Upper lobe of left lung (tissue), 6 donors: ENCODE results near the gene KCNMA1. TPM values are rescaled to one million over a fixed set of nuclear protein-coding genes. Genes with fewer than 3 reads are reported as not detected.

Experiments
- ATAC-seq, 2 donors: fragments of 200-7000 bp; cut with Tn5 transposase; one replicate each; pipeline ENCODE4 v1.9.1; 2022; ENCODE audit warnings: mild to moderate bottlenecking in 2 of 2, moderate library complexity in 2 of 2; ENCODE audit not compliant: low FRiP score in 2 of 2
- DNase-seq, 2 donors: peaks; one replicate each; pipeline ENCODE4 v3.0.0-alpha.2; 2019 to 2020
- H3K27ac ChIP-seq, 4 donors: fragments of 200-600 bp; sonication (generic); one replicate each; pipeline ENCODE4 v1.5.1; 2016 to 2019
- H3K27me3 ChIP-seq, 4 donors: fragments of 200-600 bp; sonication (generic); one replicate each; pipeline ENCODE4 v1.5.1; 2017 to 2019
- H3K36me3 ChIP-seq, 4 donors: fragments of 200-600 bp; sonication (generic); one replicate each; pipeline ENCODE4 v1.5.1; 2016 to 2019
- H3K4me1 ChIP-seq, 4 donors: fragments of 200-600 bp; sonication (generic); one replicate each; pipeline ENCODE4 v1.5.1; 2018 to 2019
- H3K4me3 ChIP-seq, 4 donors: fragments of 200-600 bp; sonication (generic); one replicate each; pipeline ENCODE4 v1.5.1; 2017 to 2019; ENCODE audit warnings: mild to moderate bottlenecking in 2 of 4, moderate library complexity in 1 of 4
- H3K9me3 ChIP-seq, 4 donors: fragments of 200-600 bp; sonication (generic); one replicate each; pipeline ENCODE4 v1.5.1; 2018 to 2019
- CTCF ChIP-seq, 6 experiments: fragments of 450-650 bp in 4 of 6; fragments of 200-600 bp in 2 of 6; sonication (generic) in 2 of 6; IDR thresholded peaks; one replicate each; pipeline ENCODE4 v1.5.1; 2016 to 2019; ENCODE audit warnings: antibody characterized with exemption in 6 of 6
- EP300 ChIP-seq, 4 donors: sonication (generic); formaldehyde crosslinking; IDR thresholded peaks; one replicate each; pipeline ENCODE4 v1.5.1; 2017; ENCODE audit warnings: antibody characterized with exemption in 4 of 4, control low read depth in 2 of 4
- POLR2A ChIP-seq, 4 donors: fragments of 450-650 bp; IDR thresholded peaks; one replicate each; pipeline ENCODE4 v1.5.1; 2016 to 2017; ENCODE audit warnings: antibody characterized with exemption in 4 of 4, mild to moderate bottlenecking in 2 of 4
- POLR2AphosphoS5 ChIP-seq, 2 donors: sonication (generic); formaldehyde crosslinking; IDR thresholded peaks; one replicate each; pipeline ENCODE4 v1.5.1; 2017; ENCODE audit warnings: antibody characterized with exemption in 2 of 2
- WGBS, 2 donors: methylation state at CpG; one replicate each; pipeline ENCODE4 v1.1.5; 2017 to 2018; 5-methylcytosine and 5-hydroxymethylcytosine counted together
- total RNA-seq, 6 donors: library from RNA; depleted of rRNA in 4 of 6; stranded (reverse); fragments of >200 nt in 4 of 6; gene quantifications; one replicate each; pipeline versions ENCODE4 v1.1.0 to v1.2.1, GENCODE V29; 2016 to 2021
- donor health status: DM: no; HTN: no; CAD: no; lungs with moderate emphysema.
- donor health status: DM: no; HTN: yes; CAD: no; lungs with severe emphysema.

Gene KCNMA1
- total RNA-seq, 6 donors from 2014 or later = 5.8 to 107 (median 22.0) TPM

GRCh38 chr10:76981251-76981650, 656.4 kb downstream of the KCNMA1 start:
- no peak for ATAC-seq
- Histone ChIP-seq H3K36me3 (no peaks in the 10 kb centered on the region), H3K4me3 (no peak overlapping the region), H3K9me3 (no peaks in the 10 kb centered on the region), H3K4me1 (peaks cover 0 to 3% (median 0%) of the 10 kb centered on the region in 4 donors), H3K27me3 (no peaks in the 10 kb centered on the region), H3K27ac (no peak overlapping the region)
- TF ChIP-seq CTCF (IDR thresholded peaks at IDR 0.05) (no peak), POLR2A (IDR thresholded peaks at IDR 0.05) (no peak), EP300 (IDR thresholded peaks at IDR 0.05) (no peak), POLR2AphosphoS5 (IDR thresholded peaks at IDR 0.05) (no peak)
- 87 to 89% methylated on average over 7 of the region's 7 CpGs for WGBS, 2 donors
- no peak for DNase-seq

- no peaks in the 10 kb centered on the region for H3K27me3 ChIP-seq
- WGBS, 2 donors = 80 to 85% methylated on average over 7 of the region's 7 CpGs
- ATAC-seq (no peak), DNase-seq (no peak)
- TF ChIP-seq POLR2AphosphoS5 (IDR thresholded peaks at IDR 0.05) (no peak), POLR2A (IDR thresholded peaks at IDR 0.05) (no peak), EP300 (IDR thresholded peaks at IDR 0.05) (no peak), CTCF (IDR thresholded peaks at IDR 0.05) (no peak)
- no peak overlapping the region for H3K4me3 ChIP-seq
- no peaks in the 10 kb centered on the region for H3K4me1 ChIP-seq
- H3K27ac ChIP-seq = no peak overlapping the region
- no peaks in the 10 kb centered on the region for H3K36me3 ChIP-seq
- H3K9me3 ChIP-seq = no peaks in the 10 kb centered on the region
Measured at GRCh38 chr10:76977901-76978300, 659.7 kb downstream of the KCNMA1 start.

GRCh38 chr10:76977046-76977445, 660.6 kb downstream of the KCNMA1 start:
- ATAC-seq = no peak
- no peak for DNase-seq
- TF ChIP-seq POLR2A (IDR thresholded peaks at IDR 0.05) (no peak), EP300 (IDR thresholded peaks at IDR 0.05) (no peak), CTCF (IDR thresholded peaks at IDR 0.05) (no peak), POLR2AphosphoS5 (IDR thresholded peaks at IDR 0.05) (no peak)
- Histone ChIP-seq H3K4me1 (no peaks in the 10 kb centered on the region), H3K27me3 (no peaks in the 10 kb centered on the region), H3K9me3 (no peaks in the 10 kb centered on the region), H3K36me3 (no peaks in the 10 kb centered on the region), H3K4me3 (no peak overlapping the region), H3K27ac (no peak overlapping the region)
- 95 to 96% methylated on average over 3 of the region's 3 CpGs for WGBS, 2 donors

- H3K4me3 ChIP-seq = no peak overlapping the region
- no peak for TF ChIP-seq CTCF (IDR thresholded peaks at IDR 0.05)
- no peaks in the 10 kb centered on the region for H3K9me3 ChIP-seq
- no peak for DNase-seq
- H3K27ac ChIP-seq = no peak overlapping the region
- H3K36me3 ChIP-seq = no peaks in the 10 kb centered on the region
- H3K27me3 ChIP-seq = no peaks in the 10 kb centered on the region
- no peak for ATAC-seq
- WGBS, 2 donors = 91 to 94% methylated on average over 1 of the region's 1 CpG
- no peaks in the 10 kb centered on the region for H3K4me1 ChIP-seq
Measured at GRCh38 chr10:76976142-76976541, 661.5 kb downstream of the KCNMA1 start.

- ATAC-seq = no peak
- no peak for DNase-seq
- Histone ChIP-seq H3K27me3 (no peaks in the 10 kb centered on the region), H3K4me3 (no peak overlapping the region), H3K9me3 (no peaks in the 10 kb centered on the region), H3K36me3 (no peaks in the 10 kb centered on the region), H3K27ac (no peak overlapping the region), H3K4me1 (no peaks in the 10 kb centered on the region)
- WGBS, 2 donors = 84 to 87% methylated on average over 6 of the region's 6 CpGs
- TF ChIP-seq CTCF (IDR thresholded peaks at IDR 0.05) = no peak
- no peak for TF ChIP-seq POLR2A (IDR thresholded peaks at IDR 0.05)
- TF ChIP-seq POLR2AphosphoS5 (IDR thresholded peaks at IDR 0.05) = no peak
- no peak for TF ChIP-seq EP300 (IDR thresholded peaks at IDR 0.05)
Measured at GRCh38 chr10:76975126-76975525, 662.5 kb downstream of the KCNMA1 start.
